Gastrocnemius medialis (tissue), 4 donors: Measurements from ENCODE around the gene PDYN.

Experiments used
- POLR2A ChIP-seq, 2 donors: fragments of 450-650 bp; IDR thresholded peaks; one replicate each; pipeline ENCODE4 v1.6.1; 2017; ENCODE audit warnings: antibody characterized with exemption in 2 of 2, mild to moderate bottlenecking in 2 of 2, moderate library complexity in 2 of 2
- TF ChIP-seq, protein P1 (sequence below), 5 experiments: fragments of 450-650 bp in 3 of 5; fragments of 200-600 bp in 2 of 5; sonication (generic) in 2 of 5; IDR thresholded peaks in 4 of 5; conservative IDR thresholded peaks in 1 of 5; 1 replicate in 4 of 5; 2 replicates in 1 of 5; pipeline ENCODE4 v1.5.1; 2016 to 2019; ENCODE audit warnings: antibody characterized with exemption in 5 of 5, mild to moderate bottlenecking in 3 of 5, moderate library complexity in 3 of 5

DNA sequence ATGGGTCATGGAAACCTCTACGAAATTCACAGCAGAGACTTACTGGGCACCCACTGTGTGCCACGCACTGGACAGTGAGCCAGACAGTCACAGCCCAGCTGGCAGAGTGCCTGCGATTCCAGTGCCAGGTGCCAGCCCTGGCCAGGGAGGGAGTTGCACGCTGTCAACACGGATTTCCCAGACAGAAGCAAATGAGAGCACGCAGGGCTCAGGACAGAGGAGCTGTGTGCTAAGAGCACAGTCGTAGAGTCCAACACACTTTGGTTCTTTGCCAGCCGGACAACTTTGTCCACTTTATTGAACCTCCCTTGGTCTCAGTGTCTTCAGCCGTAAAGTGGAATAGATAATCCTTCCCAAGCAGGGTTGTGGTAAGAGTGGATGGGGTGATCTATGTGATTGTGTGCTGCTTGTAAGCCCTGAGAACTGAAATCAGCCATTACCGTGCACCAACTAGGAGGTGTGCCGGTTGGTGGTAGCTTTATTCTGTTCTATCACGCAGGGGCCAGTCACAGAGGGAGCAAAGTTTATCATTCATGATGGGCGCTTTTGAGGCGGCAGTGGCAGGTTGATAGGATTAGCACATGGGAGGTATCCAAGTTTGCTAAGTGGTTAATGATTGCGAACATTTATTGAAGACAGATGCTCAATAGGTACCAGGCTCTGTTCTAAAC is 58.0 kb downstream of the PDYN start:
- TF ChIP-seq, protein P1, sequence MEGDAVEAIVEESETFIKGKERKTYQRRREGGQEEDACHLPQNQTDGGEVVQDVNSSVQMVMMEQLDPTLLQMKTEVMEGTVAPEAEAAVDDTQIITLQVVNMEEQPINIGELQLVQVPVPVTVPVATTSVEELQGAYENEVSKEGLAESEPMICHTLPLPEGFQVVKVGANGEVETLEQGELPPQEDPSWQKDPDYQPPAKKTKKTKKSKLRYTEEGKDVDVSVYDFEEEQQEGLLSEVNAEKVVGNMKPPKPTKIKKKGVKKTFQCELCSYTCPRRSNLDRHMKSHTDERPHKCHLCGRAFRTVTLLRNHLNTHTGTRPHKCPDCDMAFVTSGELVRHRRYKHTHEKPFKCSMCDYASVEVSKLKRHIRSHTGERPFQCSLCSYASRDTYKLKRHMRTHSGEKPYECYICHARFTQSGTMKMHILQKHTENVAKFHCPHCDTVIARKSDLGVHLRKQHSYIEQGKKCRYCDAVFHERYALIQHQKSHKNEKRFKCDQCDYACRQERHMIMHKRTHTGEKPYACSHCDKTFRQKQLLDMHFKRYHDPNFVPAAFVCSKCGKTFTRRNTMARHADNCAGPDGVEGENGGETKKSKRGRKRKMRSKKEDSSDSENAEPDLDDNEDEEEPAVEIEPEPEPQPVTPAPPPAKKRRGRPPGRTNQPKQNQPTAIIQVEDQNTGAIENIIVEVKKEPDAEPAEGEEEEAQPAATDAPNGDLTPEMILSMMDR (IDR thresholded peaks at IDR 0.05 in 4 of 5, conservative IDR thresholded peaks at IDR 0.05 in 1 of 5): no peak
- TF ChIP-seq POLR2A (IDR thresholded peaks at IDR 0.05): no peak
